ENCODE measurements around the gene TRPT1.
A peak's percentile ranks its signal among the peaks of the same experiment; 100 is the strongest.
"Not testable (repeated sequence)": the region's sequence is repeated elsewhere in the genome, so short reads cannot be mapped to it uniquely, and the experiment has no call there.

Gene TRPT1

DNA sequence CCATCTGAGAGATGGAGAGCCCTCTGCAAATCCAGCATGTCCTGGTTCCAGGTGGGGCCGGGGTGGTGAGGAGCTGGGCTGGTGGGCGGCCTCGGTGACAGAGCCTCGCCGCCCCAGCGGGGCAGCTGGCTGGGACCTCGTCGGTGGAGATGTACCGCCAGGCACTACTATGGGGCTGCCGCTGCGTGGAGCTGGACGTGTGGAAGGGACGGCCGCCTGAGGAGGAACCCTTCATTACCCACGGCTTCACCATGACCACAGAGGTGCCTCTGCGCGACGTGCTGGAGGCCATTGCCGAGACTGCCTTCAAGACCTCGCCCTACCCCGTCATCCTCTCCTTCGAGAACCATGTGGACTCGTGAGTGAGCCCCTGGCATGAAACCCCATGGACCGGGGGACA lies 32.4 kb upstream of the TRPT1 start:
- no peak for DNase-seq

DNA sequence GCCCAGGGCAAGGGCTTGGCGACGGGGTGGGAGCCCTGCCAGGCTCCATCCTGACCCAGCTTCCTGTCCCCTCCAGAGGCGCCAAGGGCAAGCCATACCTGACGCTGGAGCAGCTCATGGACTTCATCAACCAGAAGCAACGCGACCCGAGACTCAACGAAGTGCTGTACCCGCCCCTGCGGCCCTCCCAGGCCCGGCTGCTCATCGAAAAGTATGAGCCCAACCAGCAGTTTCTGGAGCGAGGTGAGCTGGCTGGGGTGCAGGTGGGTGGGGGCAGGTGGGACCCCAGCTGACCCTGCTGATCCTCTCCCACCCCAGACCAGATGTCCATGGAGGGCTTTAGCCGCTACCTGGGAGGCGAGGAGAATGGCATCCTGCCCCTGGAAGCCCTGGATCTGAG lies 30.3 kb upstream of the TRPT1 start:
- no peak for DNase-seq

DNA sequence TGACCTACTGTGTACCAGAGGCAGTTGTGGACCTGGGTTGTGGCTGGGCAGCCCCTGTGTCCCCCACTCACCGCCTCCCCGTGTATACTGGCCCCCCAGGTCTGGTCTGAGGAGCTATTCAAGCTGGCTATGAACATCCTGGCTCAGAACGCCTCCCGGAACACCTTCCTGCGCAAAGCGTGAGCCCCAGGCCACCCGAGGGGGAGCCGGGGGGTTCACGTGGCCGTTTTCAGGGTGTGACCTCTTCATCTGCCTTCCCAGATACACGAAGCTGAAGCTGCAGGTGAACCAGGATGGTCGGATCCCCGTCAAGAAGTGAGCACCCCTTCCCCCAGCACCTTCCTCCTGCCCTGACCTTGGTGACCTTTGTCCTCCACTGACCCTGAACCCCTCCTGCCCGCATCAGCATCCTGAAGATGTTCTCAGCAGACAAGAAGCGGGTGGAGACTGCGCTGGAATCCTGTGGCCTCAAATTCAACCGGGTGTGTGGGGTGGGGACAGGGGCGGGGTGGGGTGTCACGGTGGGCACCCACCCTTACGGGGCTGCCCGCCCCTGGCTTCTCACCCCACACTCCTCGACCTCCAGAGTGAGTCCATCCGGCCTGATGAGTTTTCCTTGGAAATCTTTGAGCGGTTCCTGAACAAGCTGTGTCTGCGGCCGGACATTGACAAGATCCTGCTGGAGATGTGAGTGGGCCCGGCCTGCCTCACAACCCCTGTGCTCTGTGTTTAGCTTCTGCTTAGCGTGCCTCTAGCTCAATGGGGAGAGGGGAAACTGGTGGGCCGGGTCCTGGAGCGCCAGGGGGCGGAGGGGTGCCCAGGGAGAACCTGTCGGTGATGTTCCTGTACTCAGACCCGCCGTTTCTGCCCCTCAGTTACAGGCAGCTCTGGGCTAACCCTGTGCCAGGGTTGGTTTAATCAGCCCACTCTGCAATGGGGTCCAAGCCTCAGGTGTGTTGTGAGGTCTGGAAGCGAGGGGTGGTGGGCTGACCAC lies 29.4 kb upstream of the TRPT1 start:
- DNase-seq = no peak

DNA sequence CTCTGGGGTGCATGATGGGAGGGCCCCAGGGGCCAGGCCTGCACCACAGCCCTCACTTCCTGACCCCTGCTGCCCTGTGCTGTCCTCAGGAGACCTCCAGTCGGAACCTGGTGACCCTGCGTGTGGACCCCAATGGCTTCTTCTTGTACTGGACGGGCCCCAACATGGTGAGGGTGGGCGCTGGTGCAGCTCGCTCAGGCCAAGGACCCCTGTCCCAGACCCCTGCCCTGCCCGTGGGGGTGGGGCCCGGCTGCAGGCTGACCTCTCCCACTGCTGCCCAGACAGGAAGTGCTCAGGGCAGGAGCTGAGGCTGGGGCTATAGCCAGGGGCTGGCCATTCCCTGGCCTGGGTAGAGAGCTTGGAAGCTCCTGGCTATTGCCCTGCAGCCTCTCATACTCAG lies 28.3 kb upstream of the TRPT1 start:
- DNase-seq = no peak

DNA sequence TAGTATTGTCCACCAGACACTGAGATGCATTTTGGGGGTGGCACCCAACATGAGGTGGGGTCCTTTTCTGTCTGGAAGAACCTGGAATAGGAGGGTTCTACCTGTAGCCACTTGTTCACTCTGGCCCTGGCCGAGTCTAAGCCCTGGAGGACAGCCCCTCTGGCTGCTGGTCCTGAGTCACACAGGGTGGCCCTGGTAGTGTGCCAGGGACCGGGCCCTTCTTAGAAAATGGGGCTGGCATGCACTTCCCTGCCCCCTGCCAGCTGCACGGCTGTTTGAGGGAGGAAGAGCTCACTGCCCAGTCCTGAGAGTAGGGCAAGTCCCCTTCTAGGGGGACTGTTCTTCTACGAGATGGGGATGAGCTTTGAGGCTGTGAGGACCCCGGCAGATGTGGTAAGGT lies 27.5 kb upstream of the TRPT1 start:
- no peak for DNase-seq

DNA sequence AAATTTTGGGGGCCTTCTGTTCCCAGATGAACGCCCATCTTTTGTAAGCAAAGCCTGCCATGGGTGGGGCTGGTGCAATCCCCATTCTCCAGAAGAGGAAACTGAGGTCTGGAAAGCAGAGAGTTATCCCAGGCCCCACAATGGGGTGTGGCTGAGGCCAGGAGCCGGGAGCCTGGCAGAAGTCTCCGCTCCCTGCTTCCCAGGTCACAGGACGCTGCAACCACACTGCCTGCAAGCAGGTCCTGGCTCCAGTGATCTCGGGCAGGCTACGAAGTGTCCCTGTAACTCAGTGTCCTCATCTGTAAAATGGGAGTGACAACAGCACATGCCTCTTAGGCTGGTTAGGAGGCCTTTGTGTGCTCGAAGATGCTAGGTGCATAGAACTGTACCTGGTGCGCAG lies 27.1 kb upstream of the TRPT1 start:
- DNase-seq = no peak

DNA sequence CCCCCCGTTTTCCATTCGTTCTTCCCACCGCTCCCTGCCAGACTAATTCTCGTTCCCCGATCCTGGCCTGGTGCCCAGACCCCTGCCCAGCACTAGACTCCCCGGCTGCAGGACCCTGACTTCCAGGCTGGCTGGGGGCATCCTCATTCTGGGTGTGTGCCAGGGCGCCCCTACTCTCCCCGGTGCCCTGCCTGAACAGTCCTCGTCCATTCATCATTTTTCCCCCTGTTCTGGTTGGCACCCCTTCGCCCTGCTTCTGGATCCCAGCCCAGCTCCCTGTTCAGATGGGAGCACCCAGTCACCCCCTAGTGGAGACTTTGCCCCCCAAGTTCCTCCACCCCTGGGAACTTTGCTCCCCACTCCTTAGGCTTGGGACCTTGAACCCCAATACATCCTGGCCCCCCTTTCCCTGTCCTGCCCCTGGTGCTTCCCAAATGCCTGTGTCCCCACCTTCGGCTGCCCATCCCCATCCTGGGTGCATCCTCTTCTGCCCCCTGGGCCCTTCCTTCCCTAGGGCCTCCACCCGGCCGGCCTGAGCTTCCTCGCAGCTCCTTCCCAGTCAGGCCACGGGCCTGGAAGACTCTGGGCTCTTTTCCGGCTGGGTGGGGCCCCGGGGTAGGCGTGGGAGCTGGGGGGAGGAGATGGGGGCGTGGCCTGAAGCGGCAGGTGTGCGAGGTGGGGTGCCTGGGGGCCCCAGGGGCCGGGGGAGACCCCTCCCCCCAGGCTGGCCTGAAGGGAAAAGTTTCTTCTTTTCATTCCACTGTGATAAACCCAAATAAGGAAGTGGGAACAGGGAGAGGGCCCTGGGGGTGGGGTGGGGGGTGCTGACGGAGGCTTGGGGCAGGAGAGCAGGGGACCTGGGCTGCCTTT lies 26.3 kb upstream of the TRPT1 start:
- no peak for DNase-seq

DNA sequence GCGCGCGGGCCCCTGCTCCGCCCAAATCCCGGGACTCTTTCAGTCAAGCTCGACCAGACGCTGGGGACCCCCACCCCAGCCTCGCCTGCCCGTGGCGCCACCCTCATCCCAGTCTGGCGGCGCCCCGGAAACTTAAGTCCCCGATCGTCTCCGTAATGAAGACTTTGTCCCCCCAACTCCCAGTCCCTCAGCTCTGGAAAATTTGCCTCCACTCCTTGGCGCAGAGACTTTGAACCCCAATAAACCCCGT lies 25.7 kb upstream of the TRPT1 start:
- no peak for DNase-seq

DNA sequence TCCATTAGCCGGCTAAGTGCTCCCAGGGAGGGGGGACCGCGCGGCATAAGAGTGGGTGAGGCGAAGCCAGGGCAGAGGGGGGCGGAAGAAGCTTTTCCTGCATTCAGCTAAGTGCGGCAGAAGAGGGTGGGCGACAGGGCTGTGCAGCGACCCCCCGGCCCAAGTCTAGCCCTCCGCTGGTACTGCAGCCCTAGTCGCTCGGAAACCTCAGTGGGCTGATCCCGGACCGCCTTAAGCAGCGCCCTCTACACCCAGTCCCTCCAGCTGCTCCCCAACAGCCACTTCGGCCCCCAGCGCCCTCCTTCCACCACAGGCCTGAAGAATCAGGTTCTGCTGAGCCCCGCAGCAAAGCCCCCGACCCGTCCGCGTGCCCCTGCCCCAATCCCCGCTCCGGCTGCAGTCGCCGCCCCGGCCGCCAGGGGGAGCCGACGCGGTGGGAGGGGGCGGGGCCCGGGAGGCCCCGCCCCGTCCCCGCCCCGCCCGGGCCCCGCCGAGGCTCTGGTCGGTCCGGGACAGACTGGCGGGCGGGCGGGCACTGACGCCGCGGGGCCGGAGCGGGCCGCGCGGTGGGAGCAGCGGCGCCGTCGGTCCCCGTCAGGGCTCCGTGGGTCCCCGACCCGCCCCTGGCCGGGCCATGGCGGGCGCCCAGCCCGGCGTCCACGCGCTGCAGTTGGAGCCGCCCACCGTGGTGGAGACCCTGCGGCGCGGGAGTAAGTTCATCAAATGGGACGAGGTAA lies 25.2 kb upstream of the TRPT1 start, which contains the start of gene PLCB3:
TSS of gene PLCB3 (plus strand) at position 515 of the 737 bp plus-strand sequence. CDS start at position 635, 120 bp downstream.
- DNase-seq = peak; percentile 25

DNA sequence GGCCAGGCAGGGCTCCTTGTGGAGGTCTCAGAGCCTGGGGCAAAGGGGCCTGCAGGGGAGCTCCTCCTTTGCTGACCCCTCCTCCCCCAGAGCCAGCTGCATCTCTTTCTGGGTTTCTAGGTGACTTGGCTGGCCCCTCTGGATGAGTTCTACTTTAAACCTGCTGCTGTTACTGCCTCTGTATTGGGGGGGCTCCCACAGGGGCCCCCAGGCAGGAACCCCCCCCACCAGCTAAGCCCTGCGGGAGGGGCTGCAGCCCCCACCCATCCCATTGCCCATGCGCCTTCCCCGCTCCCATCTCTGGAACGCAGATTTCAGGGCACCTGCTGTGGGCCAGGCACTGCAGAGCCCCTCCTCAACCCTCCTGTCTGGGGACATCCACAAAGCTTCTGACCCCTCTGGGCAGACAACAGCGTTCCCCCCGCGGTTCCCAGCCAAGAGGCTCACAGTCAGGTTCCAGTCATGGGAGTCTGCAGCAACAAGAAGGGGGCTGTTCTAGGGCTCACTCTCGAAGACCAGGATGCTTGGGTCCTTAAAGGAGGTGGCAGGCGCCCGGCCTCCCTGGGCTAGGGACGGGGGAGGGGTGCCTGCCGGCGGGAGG lies 24.5 kb upstream of the TRPT1 start:
- no peak for DNase-seq

DNA sequence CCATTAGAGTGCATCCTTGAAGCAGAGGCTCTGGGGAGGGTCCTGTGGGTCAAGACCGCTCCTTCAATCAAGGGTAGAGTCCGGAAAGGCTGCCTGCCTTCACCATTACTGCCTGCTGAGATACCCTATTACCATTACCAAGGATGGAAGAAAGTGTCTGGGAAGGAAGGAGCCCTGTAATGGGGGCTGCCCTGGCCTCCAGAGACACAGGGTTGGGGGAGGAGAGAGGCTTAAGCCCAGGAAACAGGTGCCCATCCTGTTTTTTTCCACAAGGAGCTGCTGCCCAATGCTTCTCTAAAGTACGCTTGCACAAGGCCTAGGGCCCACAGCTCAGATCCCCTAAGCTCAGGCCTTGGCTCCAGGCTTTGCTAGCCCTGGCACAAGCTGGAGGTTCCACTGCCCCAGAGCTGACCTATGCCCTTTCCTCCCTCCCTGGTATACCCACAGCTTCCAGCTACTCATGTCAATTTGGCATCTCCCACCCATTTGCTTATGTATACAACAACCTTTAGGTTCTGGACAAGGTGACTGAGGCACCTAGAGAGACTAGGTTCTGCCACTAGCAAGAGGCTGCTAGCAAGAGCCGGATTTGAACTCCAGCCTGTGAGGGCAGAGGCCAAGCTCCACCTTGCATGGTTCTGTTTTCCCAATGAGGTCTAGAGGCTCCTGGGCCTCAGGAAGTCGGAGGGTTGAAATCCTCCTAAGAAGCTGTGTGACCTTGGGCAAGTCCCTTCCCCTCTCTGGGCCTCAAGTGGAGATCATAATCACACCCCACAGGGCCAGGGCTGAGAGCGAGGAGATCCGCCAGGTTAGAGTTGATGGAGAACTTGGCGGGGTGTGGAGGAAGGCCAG lies 23.8 kb upstream of the TRPT1 start:
- DNase-seq = no peak

DNA sequence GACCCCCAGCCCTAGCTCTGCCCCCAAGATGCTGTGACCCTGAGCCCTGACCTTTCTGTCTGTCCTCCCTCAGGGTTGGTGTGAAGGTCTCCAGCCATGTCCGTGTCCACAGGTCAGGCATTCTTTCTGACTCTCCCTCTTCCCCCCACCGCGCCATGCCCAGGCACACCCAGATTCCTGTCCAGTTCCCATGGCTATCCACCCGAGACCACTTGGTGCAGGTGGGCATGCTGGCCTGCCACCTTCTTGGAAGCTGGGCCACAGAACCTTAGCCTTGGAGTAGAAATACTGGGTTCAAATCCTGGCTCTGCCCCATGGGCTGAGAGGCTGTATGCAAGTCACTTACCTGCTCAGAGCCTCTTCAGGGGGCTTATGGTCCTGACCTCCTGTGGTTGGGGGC lies 23.1 kb upstream of the TRPT1 start:
- no peak for DNase-seq

DNA sequence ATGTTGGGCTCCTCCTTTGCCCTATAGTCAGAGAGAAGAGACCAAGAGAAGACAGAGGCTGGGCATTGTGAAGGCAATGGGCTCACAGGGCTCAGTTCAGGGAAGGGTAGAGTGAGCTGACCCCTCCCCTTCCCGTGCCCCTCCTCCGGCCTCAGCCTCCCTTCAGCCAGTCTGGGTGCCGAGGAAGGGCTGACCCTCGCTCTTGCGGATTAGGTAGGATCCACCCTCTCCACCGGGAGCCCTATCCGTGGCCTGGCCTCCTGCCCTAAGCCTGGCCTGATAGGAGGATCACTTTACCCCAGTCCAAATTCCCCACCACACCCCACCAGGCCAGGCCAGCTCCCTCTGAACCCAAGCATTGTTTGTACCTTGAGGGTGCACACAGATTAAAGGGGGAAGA lies 22.6 kb upstream of the TRPT1 start:
- DNase-seq = no peak

DNA sequence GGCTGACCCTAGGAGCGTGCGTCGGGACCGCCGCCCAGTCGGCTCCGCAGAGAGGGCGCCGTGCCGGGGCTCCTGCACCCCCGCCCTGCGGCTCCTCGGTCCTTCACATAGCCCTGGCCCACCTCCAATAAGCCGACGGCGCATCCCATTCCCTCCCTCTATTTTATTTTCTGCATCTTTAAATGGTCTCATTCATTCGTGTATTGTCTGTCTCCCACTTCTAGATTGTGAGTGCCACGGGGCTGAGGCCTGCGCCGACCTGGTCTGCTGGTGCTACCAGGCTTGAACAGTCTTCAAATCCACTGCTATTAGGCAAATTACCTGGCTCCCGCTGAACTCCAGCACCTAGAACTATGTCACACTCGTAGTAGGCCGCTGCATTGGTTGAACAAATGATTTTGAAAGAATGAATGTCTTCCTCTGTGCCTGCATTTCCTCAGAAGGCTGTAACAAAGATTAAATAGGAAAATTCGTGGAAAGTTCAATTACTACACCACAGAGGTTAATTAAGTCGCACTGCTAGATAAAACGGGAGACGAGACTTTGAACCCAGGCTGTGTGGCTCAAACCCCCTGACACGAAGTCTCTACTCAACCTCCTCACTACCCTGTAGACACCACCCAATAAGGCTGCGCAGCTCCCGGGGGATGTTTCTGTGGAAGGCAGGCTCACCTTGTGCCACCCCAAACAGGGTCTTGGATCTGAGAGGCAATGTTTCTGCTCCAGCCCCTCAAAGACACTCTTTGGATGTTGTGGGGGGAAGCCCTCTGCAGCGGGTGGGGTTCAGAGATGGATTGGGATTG lies 21.9 kb upstream of the TRPT1 start:
- no peak for DNase-seq

DNA sequence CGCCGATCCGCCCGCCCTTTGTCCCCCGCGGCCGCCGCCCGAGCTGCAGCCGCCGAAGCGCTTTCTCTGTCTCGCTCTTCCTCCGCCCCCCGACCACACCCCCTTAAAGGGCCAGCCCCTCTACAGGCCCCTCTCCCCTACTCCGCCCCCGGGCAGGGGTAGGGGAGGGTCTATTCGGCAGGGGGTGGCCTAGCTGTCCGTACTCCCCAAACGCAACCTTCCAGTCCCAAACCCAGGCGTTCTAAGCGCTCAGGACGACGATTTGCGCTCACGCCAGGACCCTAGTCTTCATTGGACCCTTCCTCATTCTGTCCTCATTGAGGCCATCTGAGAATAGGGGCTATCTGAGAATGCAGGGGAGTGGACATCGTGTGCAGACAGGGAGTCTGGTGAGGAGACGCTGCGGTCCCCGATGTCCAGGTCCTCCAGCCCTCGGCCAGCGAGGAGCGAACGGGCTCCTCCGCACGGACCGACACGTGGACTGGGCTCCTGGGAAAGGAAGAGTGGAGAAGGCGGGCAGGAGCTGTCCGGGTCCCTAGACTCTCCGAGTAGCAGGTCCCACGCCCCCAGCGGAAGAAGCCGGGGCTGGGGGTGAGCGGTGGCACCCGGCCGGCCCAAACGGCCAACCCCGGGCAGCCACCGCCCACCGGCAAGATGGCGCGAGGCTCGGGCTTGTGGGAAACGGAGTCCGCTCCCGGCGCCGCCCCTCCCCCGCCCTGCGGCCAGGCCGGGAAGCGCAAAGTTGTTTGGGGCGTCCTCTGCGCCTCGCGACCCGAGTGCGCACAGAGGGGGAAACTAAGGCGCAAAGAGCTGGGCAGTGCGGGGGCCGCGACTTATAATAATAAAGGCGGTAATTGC lies 21.1 kb upstream of the TRPT1 start, which contains the start of gene PPP1R14B:
TSS of gene PPP1R14B (minus strand) at position 73 of the 858 bp plus-strand sequence. CDS start 270 bp downstream, outside the sequence.
- DNase-seq = peak; percentile 73

DNA sequence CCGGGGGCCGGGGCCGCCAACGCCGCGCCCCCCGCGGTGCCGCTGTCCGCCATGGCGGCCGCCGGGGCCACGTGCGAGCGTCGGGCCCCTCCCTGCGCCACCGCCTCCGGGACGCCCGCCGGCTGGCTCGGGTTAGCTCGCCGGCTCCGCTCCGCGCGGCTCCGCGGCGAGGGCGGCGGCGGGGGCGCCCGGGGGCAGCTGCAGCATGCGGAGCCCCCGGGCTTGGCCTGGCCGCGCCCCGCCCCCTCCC lies 20.6 kb upstream of the TRPT1 start:
- not testable (repeated sequence) for DNase-seq

DNA sequence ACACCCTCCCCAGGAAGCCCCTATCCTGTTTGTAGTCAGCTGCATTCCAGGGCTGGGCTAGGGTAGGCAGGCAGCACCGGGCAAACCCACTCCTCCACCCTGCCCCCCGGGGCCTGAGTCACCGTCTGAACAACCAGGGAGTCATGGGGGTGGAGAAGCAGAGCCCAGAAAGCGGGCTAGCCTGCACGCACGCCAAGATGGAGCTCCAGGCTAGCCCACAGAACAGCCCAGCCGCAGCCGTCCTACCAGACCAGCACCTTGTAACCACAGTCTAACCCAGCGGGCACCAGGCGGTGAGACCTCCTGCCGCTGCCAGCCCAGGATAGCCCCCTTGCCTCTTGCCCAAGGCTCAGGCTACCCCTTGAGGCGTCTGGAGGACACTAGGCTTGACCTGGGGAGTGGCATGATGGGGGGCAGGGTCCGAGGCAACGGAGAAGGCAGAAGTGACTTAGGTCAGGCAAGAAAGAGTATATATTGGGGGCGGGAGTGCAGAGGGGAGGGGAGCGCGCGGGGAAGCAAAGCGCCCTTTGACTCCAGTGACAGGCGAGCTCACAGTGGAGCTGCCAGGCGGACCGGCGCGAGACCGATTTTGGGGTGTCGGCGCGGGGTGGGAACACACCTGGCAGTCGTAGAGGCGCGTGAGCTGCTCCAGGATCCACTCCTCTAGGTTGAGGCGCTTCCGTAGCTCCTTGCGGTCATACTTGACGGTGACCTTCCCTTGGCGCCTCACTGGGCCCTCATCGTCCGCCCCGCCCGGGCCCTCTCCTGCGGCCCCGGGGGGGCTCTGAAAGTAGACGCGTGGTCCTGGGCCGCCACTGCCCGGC lies 20.0 kb upstream of the TRPT1 start:
- no peak for DNase-seq

DNA sequence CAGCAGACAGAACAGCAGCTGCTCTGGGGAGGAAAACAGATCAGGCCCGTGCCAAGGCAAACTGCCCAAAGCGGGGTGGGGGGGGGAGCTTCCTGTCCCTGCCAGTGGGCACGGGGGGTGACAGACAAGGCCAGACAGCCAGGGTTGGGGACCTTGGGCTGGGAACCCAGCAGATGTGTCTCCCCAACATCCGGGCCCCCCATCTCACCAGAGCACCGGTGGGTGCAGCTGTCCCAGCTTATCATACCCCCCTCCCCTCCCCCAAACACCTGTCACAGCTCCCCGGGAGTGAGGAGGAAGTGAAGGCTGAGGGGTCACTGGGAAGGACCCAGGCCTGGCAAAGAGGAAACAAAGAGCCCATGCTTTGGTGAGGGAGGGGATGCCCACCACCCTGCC lies 19.4 kb upstream of the TRPT1 start:
- no peak for DNase-seq

DNA sequence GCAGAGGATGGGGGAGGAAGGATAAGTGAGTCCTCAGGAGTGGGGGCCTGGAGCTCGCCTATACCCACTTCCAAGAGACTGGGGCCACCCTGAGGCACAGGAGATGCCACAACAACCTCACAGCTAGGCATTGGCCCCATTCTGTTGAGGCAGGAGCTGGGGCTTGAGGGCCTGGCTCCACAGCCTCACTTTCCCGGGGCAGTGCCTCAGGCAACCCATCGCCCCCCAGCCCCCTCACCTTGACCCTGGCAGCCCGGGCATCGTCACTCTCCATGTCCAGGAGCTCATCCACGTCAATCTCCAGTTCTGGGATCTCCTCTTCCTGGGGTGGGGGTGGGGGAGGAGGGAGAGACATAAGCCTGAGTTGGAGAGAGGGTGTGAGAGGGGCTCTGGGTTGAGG lies 19.0 kb upstream of the TRPT1 start:
- no peak for DNase-seq
